Astrocyte (in vitro differentiated cells and primary cell): ENCODE measurements around the gene LYPD6B. TPM values are rescaled to one million over a fixed set of nuclear protein-coding genes. Genes with fewer than 3 reads are reported as not detected.

Source experiments
- DNase-seq: peaks from one replicate; pipeline ENCODE4 v3.0.0-alpha.2; 2010; ENCODE audit warnings: low read depth
- FAIRE-seq: peaks from 2 replicates; lab custom pipeline; 2011; peaks lifted over from hg19 to GRCh38; lab: Jason Lieb, UNC
- H2AFZ ChIP-seq: 2 replicates; pipeline ENCODE4 v1.6.0; 2012; ENCODE audit warnings: low read depth, low read length, inconsistent platforms
- H3K27ac ChIP-seq: 2 replicates; pipeline ENCODE4 v1.5.1; 2011; ENCODE audit warnings: low read depth, low read length, inconsistent platforms
- H3K27me3 ChIP-seq: 2 replicates; pipeline ENCODE4 v1.6.0; 2011; ENCODE audit warnings: low read length, inconsistent platforms; ENCODE audit not compliant: insufficient read depth
- H3K36me3 ChIP-seq: 2 replicates; pipeline ENCODE4 v1.5.1; 2011; ENCODE audit warnings: low read length, inconsistent platforms; ENCODE audit not compliant: insufficient read depth
- H3K4me1 ChIP-seq: 2 replicates; pipeline ENCODE4 v1.5.1; 2011; ENCODE audit warnings: low read length, inconsistent platforms; ENCODE audit not compliant: insufficient read depth
- H3K4me2 ChIP-seq: 2 replicates; pipeline ENCODE4 v1.6.0; 2012; ENCODE audit warnings: low read length, inconsistent platforms
- H3K4me3 ChIP-seq: 2 replicates; pipeline ENCODE4 v1.5.1; 2011; ENCODE audit warnings: low read depth, mild to moderate bottlenecking, low read length, inconsistent platforms; ENCODE audit not compliant: insufficient read depth
- H3K79me2 ChIP-seq: 2 replicates; pipeline ENCODE4 v1.6.0; 2012; ENCODE audit warnings: mild to moderate bottlenecking, low read length, inconsistent platforms; ENCODE audit not compliant: insufficient read depth
- H3K9ac ChIP-seq: 2 replicates; pipeline ENCODE4 v1.6.0; 2012; ENCODE audit warnings: mild to moderate bottlenecking, low read length, inconsistent platforms
- H3K9me3 ChIP-seq: 2 replicates; pipeline ENCODE4 v1.5.1; 2012; ENCODE audit warnings: low read depth, mild to moderate bottlenecking, low read length, inconsistent platforms; ENCODE audit not compliant: insufficient read depth
- H4K20me1 ChIP-seq: 2 replicates; pipeline ENCODE4 v1.6.0; 2012; ENCODE audit warnings: low read length, inconsistent platforms; ENCODE audit not compliant: insufficient read depth
- H3K27ac Mint-ChIP-seq: one replicate; pipeline ENCODE4 v1.8.0; 2021; ENCODE audit warnings: mild to moderate bottlenecking, mixed read lengths; ENCODE audit not compliant: unreplicated experiment
- H3K27me3 Mint-ChIP-seq: one replicate; pipeline ENCODE4 v1.8.0; 2021; ENCODE audit warnings: low read depth, mixed read lengths; ENCODE audit not compliant: unreplicated experiment
- H3K36me3 Mint-ChIP-seq: one replicate; pipeline ENCODE4 v1.8.0; 2021; ENCODE audit warnings: low read depth, mixed read lengths; ENCODE audit not compliant: unreplicated experiment
- H3K4me1 Mint-ChIP-seq: one replicate; pipeline ENCODE4 v1.8.0; 2021; ENCODE audit warnings: low read depth, mixed read lengths; ENCODE audit not compliant: unreplicated experiment
- H3K4me3 Mint-ChIP-seq: one replicate; pipeline ENCODE4 v1.8.0; 2021; ENCODE audit warnings: mild to moderate bottlenecking, moderate library complexity, mixed read lengths; ENCODE audit not compliant: unreplicated experiment
- H3K9me3 Mint-ChIP-seq: one replicate; pipeline ENCODE4 v1.8.0; 2021; ENCODE audit warnings: mild to moderate bottlenecking, mixed read lengths; ENCODE audit not compliant: unreplicated experiment
- CTCF ChIP-seq: IDR thresholded peaks from 2 replicates; pipeline ENCODE4 v1.5.1; 2011; ENCODE audit warnings: low read depth, mild to moderate bottlenecking, inconsistent platforms, low read length, moderate library complexity; ENCODE audit not compliant: insufficient read depth
- EZH2 ChIP-seq: IDR thresholded peaks from 2 replicates; pipeline ENCODE4 v1.6.1; 2012; ENCODE audit warnings: mild to moderate bottlenecking, low read length, inconsistent platforms; ENCODE audit not compliant: insufficient read depth
- total RNA-seq: library from RNA; stranded (reverse); gene quantifications from 2 replicates; pipeline ENCODE4 v1.2.1, GENCODE V29; 2021

Gene LYPD6B
- total RNA-seq, 1 donor from 2014 or later = 1.2 TPM

- H3K9me3 Mint-ChIP-seq = peaks cover 7% of the 10 kb centered on the region
- no peak for FAIRE-seq
- H3K4me3 Mint-ChIP-seq = no peak overlapping the region
Measured at GRCh38 chr2:149141046-149141445, 102.5 kb downstream of the LYPD6B start.

GRCh38 chr2:149143734-149144133 is 105.2 kb downstream of the LYPD6B start:
- FAIRE-seq (no peak), DNase-seq (peak; percentile 70)
- Mint-ChIP-seq H3K4me3 (no peak overlapping the region), H3K27me3 (peaks cover 12% of the 10 kb centered on the region), H3K27ac (no peak overlapping the region), H3K36me3 (no peaks in the 10 kb centered on the region), H3K9me3 (peaks cover 8% of the 10 kb centered on the region), H3K4me1 (peaks cover 2% of the 10 kb centered on the region)
- Histone ChIP-seq H3K79me2 (no peaks in the 10 kb centered on the region), H3K9me3 (no peaks in the 10 kb centered on the region), H2AFZ (no peak overlapping the region), H3K4me3 (no peak overlapping the region), H3K4me1 (no peaks in the 10 kb centered on the region), H3K36me3 (no peaks in the 10 kb centered on the region), H3K27ac (no peak overlapping the region), H3K27me3 (no peaks in the 10 kb centered on the region), H3K9ac (no peak overlapping the region), H3K4me2 (no peak overlapping the region), H4K20me1 (no peaks in the 10 kb centered on the region)
- TF ChIP-seq CTCF = no peak
- TF ChIP-seq EZH2 = no peak

More at GRCh38 chr2:149141046-149141445, 102.5 kb downstream of the LYPD6B start:
- DNase-seq = no peak
- Histone ChIP-seq H2AFZ (no peak overlapping the region), H3K36me3 (no peaks in the 10 kb centered on the region), H3K4me2 (no peak overlapping the region), H3K27me3 (no peaks in the 10 kb centered on the region), H3K27ac (no peak overlapping the region), H3K4me1 (no peaks in the 10 kb centered on the region), H4K20me1 (no peaks in the 10 kb centered on the region), H3K79me2 (no peaks in the 10 kb centered on the region), H3K9me3 (no peaks in the 10 kb centered on the region), H3K4me3 (no peak overlapping the region), H3K9ac (no peak overlapping the region)
- peaks cover 7% of the 10 kb centered on the region for H3K27me3 Mint-ChIP-seq
- H3K27ac Mint-ChIP-seq = no peak overlapping the region
- TF ChIP-seq CTCF (no peak), EZH2 (no peak)
- H3K4me1 Mint-ChIP-seq = peaks cover 2% of the 10 kb centered on the region
- no peaks in the 10 kb centered on the region for H3K36me3 Mint-ChIP-seq

- Mint-ChIP-seq H3K9me3 (peaks cover 8% of the 10 kb centered on the region), H3K27me3 (peaks cover 10% of the 10 kb centered on the region), H3K27ac (no peak overlapping the region), H3K4me3 (no peak overlapping the region), H3K36me3 (no peaks in the 10 kb centered on the region), H3K4me1 (peaks cover 2% of the 10 kb centered on the region)
- Histone ChIP-seq H3K27ac (no peak overlapping the region), H3K4me3 (no peak overlapping the region), H3K4me2 (no peak overlapping the region), H3K79me2 (no peaks in the 10 kb centered on the region), H3K9me3 (no peaks in the 10 kb centered on the region), H3K4me1 (no peaks in the 10 kb centered on the region), H3K9ac (no peak overlapping the region), H4K20me1 (no peaks in the 10 kb centered on the region), H3K36me3 (no peaks in the 10 kb centered on the region), H2AFZ (no peak overlapping the region), H3K27me3 (no peaks in the 10 kb centered on the region)
- DNase-seq = no peak
- TF ChIP-seq CTCF (no peak), EZH2 (no peak)
- FAIRE-seq = no peak
Measured at GRCh38 chr2:149145314-149146295, 107.1 kb downstream of the LYPD6B start.
